ENCODE measurements around the gene LRP4.

The LRP4 gene

DNA sequence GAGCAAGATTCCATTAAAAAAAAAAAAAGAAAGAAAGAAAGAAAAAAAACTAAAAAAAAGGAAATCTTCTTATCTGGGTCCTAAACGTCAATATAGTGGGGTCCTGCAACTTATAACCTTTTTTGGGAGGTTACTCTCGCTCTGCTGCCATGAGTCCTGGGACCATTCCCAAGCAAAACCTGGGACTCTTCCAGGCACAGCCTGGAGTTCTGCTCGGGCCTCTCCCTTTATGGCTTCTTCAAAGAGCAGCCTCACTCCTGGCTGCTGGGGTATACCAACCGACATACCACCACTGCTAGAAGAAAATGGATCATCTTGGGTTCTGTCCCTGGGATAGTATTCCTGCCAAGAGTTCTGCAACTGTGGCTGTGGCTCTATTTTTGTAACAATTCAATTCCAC lies 58.1 kb downstream of the LRP4 start:
- no peak overlapping the region for H3K27ac ChIP-seq
- H3K36me3 ChIP-seq: peaks cover 0 to 30% (median 12%) of the 10 kb centered on the region in 3 donors

DNA sequence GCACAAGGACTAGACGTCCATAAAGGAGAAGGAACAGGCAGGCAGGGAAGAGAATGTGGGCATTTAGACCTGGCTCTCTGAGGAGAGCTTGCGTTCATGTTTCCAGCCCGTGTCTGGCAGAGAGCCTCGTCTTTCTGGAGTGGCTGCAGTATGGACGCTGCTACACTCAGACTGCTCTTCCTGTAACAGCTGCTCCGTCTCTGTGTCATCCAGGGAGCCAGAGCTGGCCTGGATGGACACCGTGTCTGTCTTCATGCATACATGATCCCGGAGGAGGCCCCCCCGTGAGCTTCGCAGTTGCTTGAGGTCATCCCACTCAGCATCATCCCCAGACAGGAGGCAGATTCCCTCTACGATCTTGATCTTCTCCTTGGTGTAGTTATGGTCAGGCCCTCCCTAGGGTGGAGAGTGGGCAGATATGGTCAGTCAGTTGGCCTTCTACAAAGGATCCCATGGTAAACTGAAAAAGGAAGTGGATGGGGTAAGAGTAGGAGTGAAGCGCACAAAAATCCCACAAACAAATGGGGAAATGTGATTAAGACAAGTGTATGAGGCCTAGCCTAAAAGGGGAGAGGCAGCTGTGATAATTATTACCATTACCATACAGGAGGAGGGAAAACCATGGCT lies 59.3 kb downstream of the LRP4 start:
- H3K4me1 ChIP-seq: no peaks in the 10 kb centered on the region
- no peak overlapping the region for H3K27ac ChIP-seq
- DNase-seq: no peak
- peaks cover 0 to 18% (median 12%) of the 10 kb centered on the region in 3 donors for H3K36me3 ChIP-seq
- H3K9me3 ChIP-seq: no peaks in the 10 kb centered on the region
- TF ChIP-seq, protein P1, sequence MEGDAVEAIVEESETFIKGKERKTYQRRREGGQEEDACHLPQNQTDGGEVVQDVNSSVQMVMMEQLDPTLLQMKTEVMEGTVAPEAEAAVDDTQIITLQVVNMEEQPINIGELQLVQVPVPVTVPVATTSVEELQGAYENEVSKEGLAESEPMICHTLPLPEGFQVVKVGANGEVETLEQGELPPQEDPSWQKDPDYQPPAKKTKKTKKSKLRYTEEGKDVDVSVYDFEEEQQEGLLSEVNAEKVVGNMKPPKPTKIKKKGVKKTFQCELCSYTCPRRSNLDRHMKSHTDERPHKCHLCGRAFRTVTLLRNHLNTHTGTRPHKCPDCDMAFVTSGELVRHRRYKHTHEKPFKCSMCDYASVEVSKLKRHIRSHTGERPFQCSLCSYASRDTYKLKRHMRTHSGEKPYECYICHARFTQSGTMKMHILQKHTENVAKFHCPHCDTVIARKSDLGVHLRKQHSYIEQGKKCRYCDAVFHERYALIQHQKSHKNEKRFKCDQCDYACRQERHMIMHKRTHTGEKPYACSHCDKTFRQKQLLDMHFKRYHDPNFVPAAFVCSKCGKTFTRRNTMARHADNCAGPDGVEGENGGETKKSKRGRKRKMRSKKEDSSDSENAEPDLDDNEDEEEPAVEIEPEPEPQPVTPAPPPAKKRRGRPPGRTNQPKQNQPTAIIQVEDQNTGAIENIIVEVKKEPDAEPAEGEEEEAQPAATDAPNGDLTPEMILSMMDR (IDR thresholded peaks at IDR 0.05): no peak
- intact Hi-C loops (cut with DNase I; ENCODE audit: low total_unique reads): no loop called here
- no peak overlapping the region for H3K4me3 ChIP-seq
- H3K27me3 ChIP-seq: no peaks in the 10 kb centered on the region

More for the DNA sequence above, 58.1 kb downstream of the LRP4 start:
- Histone ChIP-seq H3K27me3 (no peaks in the 10 kb centered on the region), H3K9me3 (no peaks in the 10 kb centered on the region), H3K4me1 (no peaks in the 10 kb centered on the region), H3K4me3 (no peak overlapping the region)
- intact Hi-C loops (cut with DNase I; ENCODE audit: low total_unique reads): no loop called here
- TF ChIP-seq, protein P1 (IDR thresholded peaks at IDR 0.05): no peak
- no peak for DNase-seq

DNA sequence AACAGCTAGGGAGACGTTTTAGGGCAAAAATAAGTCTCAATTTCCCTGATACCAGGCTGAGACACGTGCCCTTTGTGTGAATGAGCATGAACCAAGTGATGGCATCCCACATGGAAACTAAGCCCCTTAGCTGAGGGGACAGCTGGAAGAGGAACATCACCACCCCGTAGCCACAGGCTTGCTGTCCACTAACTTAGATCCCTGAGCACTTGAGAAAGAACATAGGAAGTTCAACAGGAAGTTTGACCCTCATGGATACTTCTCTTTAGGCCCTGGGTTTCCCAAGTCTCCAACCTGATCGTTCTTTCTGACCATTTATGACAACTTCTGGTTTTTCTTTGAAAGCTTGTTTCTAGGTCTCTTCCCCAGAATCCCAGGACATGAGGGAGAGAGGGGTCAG lies 60.7 kb downstream of the LRP4 start:
- TF ChIP-seq, protein P1 (IDR thresholded peaks at IDR 0.05): no peak
- peaks cover 0 to 18% (median 10%) of the 10 kb centered on the region in 3 donors for H3K36me3 ChIP-seq
- H3K27me3 ChIP-seq: no peaks in the 10 kb centered on the region
- intact Hi-C loops (cut with DNase I; ENCODE audit: low total_unique reads): no loop called here
- no peak for DNase-seq
- no peak overlapping the region for H3K4me3 ChIP-seq
- H3K9me3 ChIP-seq: no peaks in the 10 kb centered on the region
- no peaks in the 10 kb centered on the region for H3K4me1 ChIP-seq
- no peak overlapping the region for H3K27ac ChIP-seq

DNA sequence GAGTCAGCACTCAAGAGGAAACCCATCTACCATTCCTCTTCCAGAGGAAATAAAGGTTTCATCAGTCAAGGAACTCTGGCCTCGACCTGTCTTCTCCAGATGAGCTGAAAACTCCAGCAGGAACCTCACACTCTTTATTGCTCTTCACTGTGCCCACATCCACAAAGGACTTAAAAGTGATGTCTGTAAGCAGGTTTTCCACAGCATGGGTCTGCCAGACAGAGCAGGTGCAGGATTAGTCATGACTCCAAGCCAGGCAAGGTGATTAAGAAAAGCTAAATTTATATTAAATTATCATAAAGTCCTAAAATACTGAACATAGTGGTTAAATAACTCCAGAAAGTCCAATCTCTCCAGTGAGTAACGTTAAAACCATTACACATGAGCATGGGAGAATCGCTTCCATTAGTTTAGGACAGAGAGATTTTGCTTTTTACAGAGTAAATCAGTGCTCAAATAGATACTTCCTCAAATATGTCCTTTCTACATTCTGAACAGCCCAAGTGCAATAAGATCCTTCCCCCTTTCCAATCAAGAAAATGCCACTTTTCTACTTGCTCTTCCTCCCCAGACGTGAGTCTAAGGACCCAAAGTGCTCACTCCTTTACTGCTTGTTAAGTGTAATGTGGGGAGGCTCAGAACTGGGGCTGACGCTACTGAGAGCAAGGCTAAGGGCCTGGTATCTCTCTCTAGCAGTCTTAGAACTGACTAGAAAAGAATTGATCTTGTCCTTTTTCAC lies 61.6 kb downstream of the LRP4 start:
- Histone ChIP-seq H3K4me1 (no peaks in the 10 kb centered on the region), H3K9me3 (no peaks in the 10 kb centered on the region), H3K27ac (no peak overlapping the region), H3K4me3 (no peak overlapping the region), H3K36me3 (peaks cover 0 to 18% (median 7%) of the 10 kb centered on the region in 3 donors), H3K27me3 (no peaks in the 10 kb centered on the region)
- intact Hi-C loops (cut with DNase I; ENCODE audit: low total_unique reads): no loop called here
- TF ChIP-seq, protein P1 (IDR thresholded peaks at IDR 0.05): no peak
- no peak for DNase-seq

DNA sequence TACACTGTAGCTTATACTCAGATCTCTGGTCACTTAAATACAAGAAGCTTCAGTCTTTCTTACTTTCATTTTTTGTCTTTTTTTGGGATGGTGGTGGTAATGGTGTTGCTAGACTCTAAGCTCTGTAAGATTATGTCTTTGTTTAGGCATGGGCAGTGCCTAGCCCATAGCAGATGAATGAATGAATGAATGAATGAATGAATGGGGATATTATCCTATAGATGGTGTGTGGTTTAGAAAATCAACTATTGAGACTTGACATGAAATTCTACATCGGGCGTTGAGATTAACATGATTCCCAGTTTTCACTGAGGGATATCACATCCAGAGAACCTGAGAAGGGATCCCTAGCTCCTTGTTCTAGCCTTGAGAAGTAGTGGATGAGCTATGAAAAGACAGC lies 62.5 kb downstream of the LRP4 start:
- no peak overlapping the region for H3K4me3 ChIP-seq
- no peak overlapping the region for H3K27ac ChIP-seq
- no peaks in the 10 kb centered on the region for H3K9me3 ChIP-seq
- DNase-seq: no peak
- peaks cover 0 to 18% (median 7%) of the 10 kb centered on the region in 3 donors for H3K36me3 ChIP-seq
- TF ChIP-seq, protein P1 (IDR thresholded peaks at IDR 0.05): no peak
- H3K27me3 ChIP-seq: no peaks in the 10 kb centered on the region
- H3K4me1 ChIP-seq: no peaks in the 10 kb centered on the region
- intact Hi-C loops (cut with DNase I; ENCODE audit: low total_unique reads): no loop called here

Data from tibial artery (tissue), 4 donors.